Endodermal cell (in vitro differentiated cells): Measurements from ENCODE around the gene VWA8. TPM values are rescaled to one million over a fixed set of nuclear protein-coding genes. Genes with fewer than 3 reads are reported as not detected.

Experiments used
- DNase-seq: peaks from one replicate; pipeline ENCODE4 v3.0.0-alpha.2; 2017
- H3K27ac ChIP-seq: 2 replicates; pipeline ENCODE4 v1.5.1; 2013; ENCODE audit warnings: mild to moderate bottlenecking, low read depth, low read length, moderate library complexity
- H3K27me3 ChIP-seq: 2 replicates; pipeline ENCODE4 v1.6.1; 2013; ENCODE audit warnings: mild to moderate bottlenecking, low read length, moderate library complexity; ENCODE audit not compliant: insufficient read depth, control insufficient read depth, poor library complexity, severe bottlenecking
- H3K36me3 ChIP-seq: 2 replicates; pipeline ENCODE4 v1.7.0; 2013; ENCODE audit warnings: mild to moderate bottlenecking, low read length, moderate library complexity; ENCODE audit not compliant: control insufficient read depth, insufficient read depth
- H3K4me1 ChIP-seq: one replicate; pipeline ENCODE4 v1.7.0; 2013; ENCODE audit warnings: low read length; ENCODE audit not compliant: control insufficient read depth, insufficient read depth
- H3K4me3 ChIP-seq: 2 replicates; pipeline ENCODE4 v1.5.1; 2013; ENCODE audit warnings: mild to moderate bottlenecking, low read length, moderate library complexity
- H3K9ac ChIP-seq: 2 replicates; pipeline ENCODE4 v1.6.1; 2013; ENCODE audit warnings: mild to moderate bottlenecking, low read length, moderate library complexity; ENCODE audit not compliant: poor library complexity, severe bottlenecking; ENCODE audit errors: extremely low read depth
- H3K9me3 ChIP-seq: 2 replicates; pipeline ENCODE4 v1.6.1; 2013; ENCODE audit warnings: mild to moderate bottlenecking, low read length, moderate library complexity; ENCODE audit not compliant: control insufficient read depth
- H3K27ac Mint-ChIP-seq: 2 replicates; pipeline ENCODE4 v1.8.0; 2020; ENCODE audit warnings: mixed read lengths
- H3K27me3 Mint-ChIP-seq: 2 replicates; pipeline ENCODE4 v1.8.0; 2021; ENCODE audit warnings: mild to moderate bottlenecking, mixed read lengths; ENCODE audit not compliant: insufficient read depth
- H3K36me3 Mint-ChIP-seq: 2 replicates; pipeline ENCODE4 v1.8.0; 2020; ENCODE audit warnings: low read depth, mixed read lengths
- H3K4me1 Mint-ChIP-seq: 2 replicates; pipeline ENCODE4 v1.8.0; 2020; ENCODE audit warnings: mixed read lengths
- H3K4me3 Mint-ChIP-seq: 2 replicates; pipeline ENCODE4 v1.8.0; 2020; ENCODE audit warnings: mild to moderate bottlenecking, moderate library complexity, mixed read lengths
- H3K9me3 Mint-ChIP-seq: 2 replicates; pipeline ENCODE4 v1.8.0; 2020; ENCODE audit warnings: mild to moderate bottlenecking, mixed read lengths
- WGBS, 2 experiments: methylation state at CpG; one replicate each; pipeline versions ENCODE4 v1.1.5 to v1.1.7; 2013; ENCODE audit warnings: missing lambda C conversion rate in 2 of 2, mixed read lengths in 1 of 2; ENCODE audit not compliant: insufficient coverage in 1 of 2, insufficient read length in 1 of 2; 5-methylcytosine and 5-hydroxymethylcytosine counted together
- total RNA-seq, 2 donors: library from RNA; stranded (reverse); fragmentation: NEBNext Ultra II Directional in 1 of 2; extraction: Animal tissue kit (Norgen Biotek cat#: 25700) in 1 of 2; gene quantifications; 2 replicates in 1 of 2; 3 replicates in 1 of 2; pipeline ENCODE4 v1.2.1, GENCODE V29; 2021
- TF ChIP-seq, protein P1 (sequence below): fragments of 200-600 bp; sonication (generic); conservative IDR thresholded peaks from 2 replicates; pipeline ENCODE4 v1.5.0; 2021; ENCODE audit warnings: antibody characterized with exemption, mild to moderate bottlenecking

Gene VWA8
- total RNA-seq, 2 donors from 2014 or later = 24.6 to 25.6 TPM

DNA sequence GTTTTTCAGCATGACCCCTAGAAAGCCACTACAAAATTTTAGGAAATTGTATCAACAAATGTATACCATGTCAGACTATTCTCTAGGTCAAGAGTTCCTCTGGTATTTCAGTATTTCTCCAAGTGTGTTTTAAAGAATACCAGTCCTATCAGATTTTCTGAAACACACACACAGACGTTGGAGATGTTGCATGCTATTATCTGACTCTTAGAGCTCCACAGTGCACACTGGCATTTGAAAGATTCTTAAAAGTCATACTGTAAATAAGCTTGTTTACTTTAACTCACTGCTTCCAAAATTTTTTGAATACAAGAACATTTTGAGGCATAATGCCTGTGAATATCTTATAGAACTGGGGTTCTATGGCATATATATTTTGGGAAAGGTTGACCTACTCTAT lies 33.8 kb upstream of the VWA8 start:
- Histone ChIP-seq H3K9ac (no peak overlapping the region), H3K27ac (no peak overlapping the region), H3K9me3 (no peaks in the 10 kb centered on the region), H3K36me3 (no peaks in the 10 kb centered on the region), H3K4me1 (no peaks in the 10 kb centered on the region), H3K4me3 (no peak overlapping the region), H3K27me3 (no peaks in the 10 kb centered on the region)
- TF ChIP-seq, protein P1, sequence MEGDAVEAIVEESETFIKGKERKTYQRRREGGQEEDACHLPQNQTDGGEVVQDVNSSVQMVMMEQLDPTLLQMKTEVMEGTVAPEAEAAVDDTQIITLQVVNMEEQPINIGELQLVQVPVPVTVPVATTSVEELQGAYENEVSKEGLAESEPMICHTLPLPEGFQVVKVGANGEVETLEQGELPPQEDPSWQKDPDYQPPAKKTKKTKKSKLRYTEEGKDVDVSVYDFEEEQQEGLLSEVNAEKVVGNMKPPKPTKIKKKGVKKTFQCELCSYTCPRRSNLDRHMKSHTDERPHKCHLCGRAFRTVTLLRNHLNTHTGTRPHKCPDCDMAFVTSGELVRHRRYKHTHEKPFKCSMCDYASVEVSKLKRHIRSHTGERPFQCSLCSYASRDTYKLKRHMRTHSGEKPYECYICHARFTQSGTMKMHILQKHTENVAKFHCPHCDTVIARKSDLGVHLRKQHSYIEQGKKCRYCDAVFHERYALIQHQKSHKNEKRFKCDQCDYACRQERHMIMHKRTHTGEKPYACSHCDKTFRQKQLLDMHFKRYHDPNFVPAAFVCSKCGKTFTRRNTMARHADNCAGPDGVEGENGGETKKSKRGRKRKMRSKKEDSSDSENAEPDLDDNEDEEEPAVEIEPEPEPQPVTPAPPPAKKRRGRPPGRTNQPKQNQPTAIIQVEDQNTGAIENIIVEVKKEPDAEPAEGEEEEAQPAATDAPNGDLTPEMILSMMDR = no peak
- no peaks in the 10 kb centered on the region for H3K27me3 Mint-ChIP-seq
- H3K36me3 Mint-ChIP-seq = no peaks in the 10 kb centered on the region
- no peak overlapping the region for H3K4me3 Mint-ChIP-seq
- no peak for DNase-seq
- H3K4me1 Mint-ChIP-seq = no peaks in the 10 kb centered on the region
- H3K9me3 Mint-ChIP-seq = no peaks in the 10 kb centered on the region
- H3K27ac Mint-ChIP-seq = no peak overlapping the region
- WGBS, 2 experiments = 86 to 91% methylated on average over 1 of the region's 1 CpG

DNA sequence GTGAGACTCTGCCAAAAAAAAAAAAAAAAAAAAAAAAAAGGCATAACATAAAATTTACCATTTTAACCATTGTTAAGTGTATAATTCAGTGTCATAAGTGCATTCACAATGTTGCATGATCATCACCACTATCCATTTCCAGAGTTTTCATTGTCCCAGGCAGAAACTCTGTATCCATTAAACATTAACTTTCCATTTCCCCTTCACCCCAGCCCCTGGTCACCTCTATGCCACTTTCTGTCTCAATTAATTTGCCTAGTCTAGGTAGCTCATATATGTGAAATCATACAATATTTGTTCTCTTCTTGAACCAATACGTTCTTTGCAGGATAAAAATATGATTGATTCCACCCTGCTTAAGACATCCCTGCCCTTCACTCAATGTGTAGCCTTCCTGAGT lies 31.0 kb upstream of the VWA8 start:
- Histone ChIP-seq H3K27me3 (no peaks in the 10 kb centered on the region), H3K36me3 (no peaks in the 10 kb centered on the region), H3K4me1 (no peaks in the 10 kb centered on the region), H3K4me3 (no peak overlapping the region), H3K27ac (no peak overlapping the region), H3K9ac (no peak overlapping the region), H3K9me3 (no peaks in the 10 kb centered on the region)
- no peaks in the 10 kb centered on the region for H3K27me3 Mint-ChIP-seq
- TF ChIP-seq, protein P1 = no peak
- H3K36me3 Mint-ChIP-seq = no peaks in the 10 kb centered on the region
- H3K27ac Mint-ChIP-seq = no peak overlapping the region
- no peak overlapping the region for H3K4me3 Mint-ChIP-seq
- no peak for DNase-seq
- no peaks in the 10 kb centered on the region for H3K4me1 Mint-ChIP-seq
- no peaks in the 10 kb centered on the region for H3K9me3 Mint-ChIP-seq
- WGBS, 2 experiments = 83 to 100% methylated on average over 1 of the region's 1 CpG

DNA sequence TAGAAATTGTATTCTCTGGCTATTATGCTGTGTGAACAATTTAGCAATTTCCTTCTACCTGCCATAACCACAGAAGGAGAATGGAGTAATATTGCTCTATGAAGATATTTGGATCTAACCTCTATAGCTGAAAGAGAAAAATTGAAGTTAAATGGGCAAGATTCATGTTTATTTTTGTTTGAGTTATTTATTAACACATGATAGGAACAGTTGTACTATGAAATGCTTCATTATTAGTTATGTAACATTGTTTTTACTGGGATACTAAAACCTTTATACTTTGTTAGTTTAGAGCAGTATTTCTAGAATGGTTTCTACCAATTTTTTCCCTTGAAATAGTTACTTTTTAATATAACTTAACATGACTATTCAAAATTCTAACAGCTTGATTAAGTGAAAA lies 27.3 kb upstream of the VWA8 start:
- Mint-ChIP-seq H3K4me3 (no peak overlapping the region), H3K4me1 (no peaks in the 10 kb centered on the region), H3K9me3 (no peaks in the 10 kb centered on the region), H3K36me3 (no peaks in the 10 kb centered on the region), H3K27me3 (peaks cover 5% of the 10 kb centered on the region), H3K27ac (no peak overlapping the region)
- H3K9ac ChIP-seq = no peak overlapping the region
- H3K4me1 ChIP-seq = no peaks in the 10 kb centered on the region
- H3K36me3 ChIP-seq = no peaks in the 10 kb centered on the region
- no peaks in the 10 kb centered on the region for H3K9me3 ChIP-seq
- H3K27me3 ChIP-seq = no peaks in the 10 kb centered on the region
- H3K27ac ChIP-seq = no peak overlapping the region
- DNase-seq = no peak
- H3K4me3 ChIP-seq = no peak overlapping the region
- TF ChIP-seq, protein P1 = no peak
